ENCODE measurements around the gene PRAMEF1. TPM values are rescaled to one million over a fixed set of nuclear protein-coding genes. Genes with fewer than 3 reads are reported as not detected.

PRAMEF1 gene
- total RNA-seq, 3 donors from 2014 or later = not detected

GRCh38 chr1:12770620-12771019, 20.6 kb upstream of the PRAMEF1 start:
- no peaks in the 10 kb centered on the region for H3K4me1 ChIP-seq
- no peaks in the 10 kb centered on the region for H3K36me3 ChIP-seq
- H3K27ac ChIP-seq = no peak overlapping the region
- TF ChIP-seq POLR2A (IDR thresholded peaks at IDR 0.05) = no peak
- TF ChIP-seq POLR2AphosphoS5 (IDR thresholded peaks at IDR 0.05) = no peak
- TF ChIP-seq CTCF (IDR thresholded peaks at IDR 0.05) = no peak
- H3K27me3 ChIP-seq = no peaks in the 10 kb centered on the region
- intact Hi-C loops (cut with DNase I; ENCODE audit: low total_unique reads) = no loop called here
- H3K9me3 ChIP-seq = no peaks in the 10 kb centered on the region
- DNase-seq (ENCODE audit: low spot score in 2 of 2) = no peak
- no peak overlapping the region for H3K4me3 ChIP-seq

GRCh38 chr1:12771186-12771585, 20.0 kb upstream of the PRAMEF1 start:
- H3K4me1 ChIP-seq = no peaks in the 10 kb centered on the region
- no peak for TF ChIP-seq CTCF (IDR thresholded peaks at IDR 0.05)
- no peak for TF ChIP-seq POLR2A (IDR thresholded peaks at IDR 0.05)
- no peak for TF ChIP-seq POLR2AphosphoS5 (IDR thresholded peaks at IDR 0.05)
- DNase-seq (ENCODE audit: low spot score in 2 of 2) = no peak
- H3K36me3 ChIP-seq = no peaks in the 10 kb centered on the region
- H3K9me3 ChIP-seq = no peaks in the 10 kb centered on the region
- H3K27me3 ChIP-seq = no peaks in the 10 kb centered on the region
- H3K4me3 ChIP-seq = no peak overlapping the region
- intact Hi-C loops (cut with DNase I; ENCODE audit: low total_unique reads) = no loop called here
- H3K27ac ChIP-seq = no peak overlapping the region

DNA sequence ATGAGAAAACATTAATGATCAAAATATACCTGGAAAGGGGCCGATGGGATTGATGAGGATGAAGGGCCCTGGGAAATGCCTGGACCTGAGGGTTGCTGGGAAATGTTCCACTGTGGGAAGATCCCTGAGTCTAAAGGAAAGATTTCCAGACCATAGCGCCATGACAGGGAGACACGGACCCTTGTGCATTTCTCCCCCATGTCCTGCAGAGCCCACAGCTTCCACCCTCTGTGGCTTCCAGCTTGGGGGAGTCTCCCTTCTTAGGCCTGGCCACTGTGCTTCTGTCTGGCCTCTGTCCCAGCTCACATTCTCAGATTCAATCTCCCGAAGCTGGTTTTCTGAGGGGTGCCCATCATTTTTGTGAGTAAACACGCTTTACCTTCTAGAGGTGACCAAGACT, 18.7 kb upstream of the PRAMEF1 start:
- DNase-seq (ENCODE audit: low spot score in 2 of 2) = no peak
- H3K4me3 ChIP-seq = no peak overlapping the region
- H3K9me3 ChIP-seq = no peaks in the 10 kb centered on the region
- H3K27me3 ChIP-seq = no peaks in the 10 kb centered on the region
- H3K4me1 ChIP-seq = no peaks in the 10 kb centered on the region
- TF ChIP-seq CTCF (IDR thresholded peaks at IDR 0.05) (no peak), POLR2AphosphoS5 (IDR thresholded peaks at IDR 0.05) (no peak), POLR2A (IDR thresholded peaks at IDR 0.05) (no peak)
- no peaks in the 10 kb centered on the region for H3K36me3 ChIP-seq
- no peak overlapping the region for H3K27ac ChIP-seq
- intact Hi-C loops (cut with DNase I; ENCODE audit: low total_unique reads) = no loop called here

GRCh38 chr1:12773438-12773837, 17.8 kb upstream of the PRAMEF1 start, which contains the start of gene PRAMEF12:
Gene PRAMEF12 (plus strand): TSS chr1:12773738. CDS start chr1:12774868, 1,130 bp downstream.
- intact Hi-C loops (cut with DNase I; ENCODE audit: low total_unique reads) = no loop called here
- no peaks in the 10 kb centered on the region for H3K9me3 ChIP-seq
- H3K27ac ChIP-seq = no peak within 1 kb of the TSS
- DNase-seq (ENCODE audit: low spot score in 2 of 2) = no peak
- no peaks in the 10 kb centered on the region for H3K36me3 ChIP-seq
- H3K4me3 ChIP-seq = no peak within 1 kb of the TSS
- H3K27me3 ChIP-seq = no peaks in the 10 kb centered on the region
- TF ChIP-seq CTCF (IDR thresholded peaks at IDR 0.05) = no peak
- no peak for TF ChIP-seq POLR2AphosphoS5 (IDR thresholded peaks at IDR 0.05)
- no peak for TF ChIP-seq POLR2A (IDR thresholded peaks at IDR 0.05)
- no peaks in the 10 kb centered on the region for H3K4me1 ChIP-seq

GRCh38 chr1:12774801-12775345, 16.3 kb upstream of the PRAMEF1 start:
- H3K27ac ChIP-seq = no peak overlapping the region
- no peak overlapping the region for H3K4me3 ChIP-seq
- no peaks in the 10 kb centered on the region for H3K27me3 ChIP-seq
- intact Hi-C loops (cut with DNase I; ENCODE audit: low total_unique reads) = no loop called here
- no peaks in the 10 kb centered on the region for H3K36me3 ChIP-seq
- TF ChIP-seq POLR2AphosphoS5 (IDR thresholded peaks at IDR 0.05) = no peak
- no peak for TF ChIP-seq CTCF (IDR thresholded peaks at IDR 0.05)
- no peak for TF ChIP-seq POLR2A (IDR thresholded peaks at IDR 0.05)
- no peaks in the 10 kb centered on the region for H3K4me1 ChIP-seq
- H3K9me3 ChIP-seq = no peaks in the 10 kb centered on the region
- no peak for DNase-seq (ENCODE audit: low spot score in 2 of 2)

All from breast epithelium (tissue), 4 donors.